ENCODE results near the gene EXOC3L1.

Gene EXOC3L1

GRCh38 chr16:67190041-67190440 is at the start of gene EXOC3L1:
EXOC3L1 (minus strand) TSS chr16:67190136; CDS start chr16:67189676, 460 bp downstream.
- DNase-seq: no peak

DNA sequence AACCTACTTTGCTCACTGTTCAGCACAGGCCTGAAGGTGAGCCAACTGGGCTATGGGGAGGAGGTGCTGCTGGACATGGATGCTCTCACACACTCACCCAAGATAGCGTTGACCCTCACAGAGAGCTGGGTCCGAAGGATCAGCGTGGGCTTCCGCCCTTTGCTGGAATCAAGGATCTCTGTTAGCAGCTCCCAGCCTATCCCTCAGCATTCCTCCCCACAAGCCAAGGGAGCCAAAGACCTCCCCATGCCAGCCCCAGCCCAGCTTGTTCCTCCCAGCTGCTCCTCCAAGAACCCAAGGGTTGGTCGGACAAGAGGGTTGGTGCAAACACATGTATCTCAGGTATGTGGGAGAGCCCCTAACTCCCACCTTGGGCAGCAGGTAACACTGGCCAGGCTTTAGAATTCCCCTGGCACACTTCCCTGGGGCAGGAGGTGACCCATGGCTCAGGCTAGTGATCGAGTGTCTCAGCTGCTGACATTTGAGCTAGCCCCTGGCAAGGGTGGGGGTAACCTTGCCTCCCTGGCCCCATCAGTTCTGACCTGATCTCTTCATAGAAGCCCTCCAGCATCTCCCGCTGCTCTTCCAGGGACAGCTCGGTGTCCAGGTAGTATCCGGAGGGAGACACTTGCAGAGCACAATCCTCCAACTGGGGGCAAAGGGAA is 49.0 kb upstream of the EXOC3L1 start:
- DNase-seq: no peak

DNA sequence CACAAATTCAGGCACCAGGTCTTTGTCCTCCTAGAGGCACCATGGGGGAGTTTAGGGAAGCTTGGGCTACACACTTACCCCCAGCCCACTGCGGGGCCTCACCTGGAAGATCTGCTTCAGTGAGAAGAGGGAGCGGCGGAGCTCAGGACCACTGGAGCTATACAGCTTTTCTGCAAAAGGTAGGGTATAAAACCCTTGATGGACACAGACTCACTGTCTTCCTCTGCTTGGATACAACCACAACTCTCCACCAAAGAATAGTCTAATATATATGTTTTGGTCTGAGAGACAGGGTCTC is 48.3 kb upstream of the EXOC3L1 start:
- no peak for DNase-seq

DNA sequence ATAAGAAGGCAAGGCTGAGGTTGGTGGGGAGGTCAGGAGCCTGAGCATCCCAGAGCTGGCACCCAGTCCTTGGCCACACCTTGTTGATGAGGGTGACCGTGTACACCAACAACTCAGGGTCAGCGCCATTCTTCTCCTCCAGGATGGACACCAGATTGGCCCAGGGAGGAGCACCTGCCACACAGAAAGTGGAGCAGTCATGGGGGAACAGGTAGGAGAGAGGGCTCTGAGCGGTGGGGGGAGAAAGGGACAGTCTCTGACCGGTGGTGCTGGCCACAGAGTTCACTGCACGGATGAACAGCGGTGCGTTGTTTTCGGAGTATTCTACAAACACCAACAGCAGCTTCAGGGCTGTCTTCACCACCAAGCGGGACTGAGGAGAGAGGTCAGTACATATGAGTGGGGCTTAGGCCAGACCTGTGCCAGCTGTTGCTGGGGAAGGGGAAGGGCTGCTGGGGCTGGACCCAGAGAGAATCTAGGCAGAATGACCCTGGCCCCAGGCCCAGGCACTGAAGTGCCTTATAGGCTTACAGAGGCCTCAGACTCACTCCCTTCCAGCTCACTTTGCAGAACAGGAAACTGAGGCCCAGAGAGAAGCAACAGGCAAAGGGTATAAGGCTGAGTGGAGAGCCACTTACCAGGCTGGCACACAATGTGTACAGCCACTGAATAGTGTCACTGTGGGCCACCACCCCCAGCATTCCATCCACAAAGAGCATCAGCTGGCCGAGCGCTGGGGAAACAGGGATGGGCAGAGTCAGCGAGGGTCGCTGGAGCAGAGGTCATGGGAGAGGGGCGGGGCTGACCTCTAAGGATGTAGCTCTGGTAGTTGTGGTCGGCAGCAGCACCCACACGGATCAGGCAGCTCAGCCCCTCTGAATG is 47.7 kb upstream of the EXOC3L1 start:
- DNase-seq: no peak

GRCh38 chr16:67236563-67237395 is 46.8 kb upstream of the EXOC3L1 start:
- DNase-seq: peak; percentile 89

DNA sequence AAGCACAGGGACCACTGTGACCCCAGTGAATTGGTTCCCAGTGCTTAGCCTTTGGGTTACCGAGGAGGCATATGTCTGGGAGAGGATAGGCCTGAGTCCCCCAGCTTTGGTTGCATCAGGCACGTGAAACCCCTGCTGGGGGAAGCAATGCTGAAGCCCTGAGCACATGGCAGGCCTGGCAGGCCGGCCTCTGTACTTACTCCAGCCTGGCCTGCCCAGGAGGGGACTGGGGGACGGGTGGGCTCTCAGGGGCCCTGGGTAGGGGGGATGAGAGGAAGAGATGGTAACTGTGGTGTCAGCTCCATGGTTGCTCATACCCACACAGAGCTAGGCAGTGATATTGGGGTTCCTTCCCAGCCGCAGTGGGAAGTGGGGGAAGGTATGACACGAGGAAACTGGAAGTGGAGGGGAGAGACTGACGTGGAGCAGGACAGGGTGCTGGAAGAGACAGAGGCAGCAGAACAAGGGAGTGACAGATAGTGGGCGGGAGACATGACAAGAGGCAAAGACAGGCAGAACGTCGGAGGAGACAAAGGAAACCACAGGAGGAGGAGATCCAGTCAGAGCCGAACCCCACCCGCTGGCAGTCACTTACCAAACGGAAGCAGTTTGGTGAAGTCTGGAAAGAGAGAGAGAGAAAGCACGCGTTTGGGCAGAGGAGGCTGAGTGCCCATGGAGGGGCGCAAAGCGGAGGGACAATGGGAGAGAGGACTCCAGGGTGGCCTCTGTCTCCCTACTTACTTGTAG is 46.1 kb upstream of the EXOC3L1 start:
- DNase-seq: peak; percentile 74

- DNase-seq: no peak
Observed at GRCh38 chr16:67234180-67234597, 44.3 kb upstream of the EXOC3L1 start.

DNA sequence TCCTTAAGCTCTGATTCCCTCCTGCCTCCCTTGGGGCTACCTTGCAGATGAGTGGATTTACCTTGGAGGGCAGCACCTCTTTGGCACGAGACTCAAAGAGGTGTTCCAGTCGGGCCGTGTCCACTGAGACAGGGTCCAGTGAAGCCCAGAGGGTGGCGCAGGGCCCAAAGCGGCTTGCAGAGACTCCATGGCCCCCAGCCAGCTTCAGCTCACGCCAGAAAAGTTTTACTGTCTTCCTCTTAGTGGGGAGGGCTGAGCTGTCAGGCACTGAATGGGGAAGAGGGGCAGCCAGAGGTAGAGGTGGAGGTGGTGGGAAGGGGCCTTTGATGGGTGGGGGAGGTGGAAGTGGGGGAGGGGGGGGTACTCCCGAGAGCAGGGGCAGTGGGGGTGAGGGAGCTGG is 43.7 kb upstream of the EXOC3L1 start:
- DNase-seq: no peak

GRCh38 chr16:67230809-67231660 is 41.1 kb upstream of the EXOC3L1 start:
- DNase-seq: no peak

GRCh38 chr16:67229906-67230808 is 40.2 kb upstream of the EXOC3L1 start:
- DNase-seq: no peak

DNA sequence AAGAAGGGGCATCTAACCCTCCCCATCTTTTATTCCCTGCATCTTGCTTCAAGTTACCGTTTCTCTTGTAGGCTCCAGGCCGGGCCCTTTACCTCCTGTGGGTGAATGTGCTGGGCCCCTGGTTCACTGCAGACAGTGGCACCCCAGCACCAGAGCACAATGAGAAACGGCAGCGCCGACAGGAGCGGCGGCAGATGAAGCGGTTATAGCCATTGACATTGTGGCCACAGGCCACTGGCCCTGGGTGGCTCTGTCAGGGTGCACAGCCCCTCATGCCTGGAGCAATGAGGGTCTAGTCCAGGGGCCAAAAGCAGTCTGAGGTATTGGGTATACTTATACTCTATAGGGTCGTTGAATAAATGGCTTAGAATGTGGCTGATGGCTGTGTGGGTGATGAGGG is 39.0 kb upstream of the EXOC3L1 start:
- DNase-seq: no peak

GRCh38 chr16:67228034-67228785 is 38.3 kb upstream of the EXOC3L1 start:
- no peak for DNase-seq

- no peak for DNase-seq
Observed at GRCh38 chr16:67227567-67227921, 37.6 kb upstream of the EXOC3L1 start.

DNA sequence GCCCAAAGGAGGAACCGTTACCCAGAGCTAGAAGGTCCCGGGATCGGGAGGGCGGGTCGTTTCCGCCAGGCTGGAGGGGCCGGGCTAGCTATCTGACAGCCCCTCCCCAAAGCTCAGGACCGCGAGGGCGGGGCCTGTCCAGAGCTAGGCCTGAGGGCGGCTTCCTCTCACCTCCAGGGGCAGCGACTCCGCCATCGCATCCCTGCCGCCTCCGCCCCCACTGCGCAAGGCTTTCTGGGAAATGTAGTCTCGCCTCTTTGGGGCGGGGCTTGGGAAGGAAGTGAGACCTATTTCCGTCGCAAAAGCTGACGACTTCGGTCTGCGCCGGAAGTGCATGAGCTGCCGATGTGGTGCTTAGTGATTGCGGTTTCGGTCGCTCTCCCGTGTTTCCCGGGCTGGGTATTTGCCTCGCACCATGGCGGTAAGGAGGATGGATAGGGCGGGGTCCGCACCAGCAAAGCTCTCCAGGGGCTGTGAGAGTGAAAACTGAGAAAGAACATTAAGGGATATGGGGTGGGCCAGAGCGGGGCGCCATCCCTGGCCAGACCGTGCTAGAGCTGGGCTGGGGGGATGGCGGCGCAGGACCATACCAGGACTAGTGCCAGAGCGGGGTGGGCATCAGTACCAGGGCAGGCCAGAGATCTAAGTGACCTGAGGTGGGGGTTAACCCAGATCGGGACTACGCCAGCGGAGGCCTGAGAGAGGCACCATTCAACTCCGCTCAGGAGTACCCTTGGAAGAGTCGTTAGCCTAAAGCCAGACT is 37.0 kb upstream of the EXOC3L1 start, which contains the start of gene TMEM208:
TSS of gene TMEM208 (plus strand) at position 327 of the 763 bp plus-strand sequence. CDS start at position 416, 89 bp downstream.
- peak; percentile 99 for DNase-seq

DNA sequence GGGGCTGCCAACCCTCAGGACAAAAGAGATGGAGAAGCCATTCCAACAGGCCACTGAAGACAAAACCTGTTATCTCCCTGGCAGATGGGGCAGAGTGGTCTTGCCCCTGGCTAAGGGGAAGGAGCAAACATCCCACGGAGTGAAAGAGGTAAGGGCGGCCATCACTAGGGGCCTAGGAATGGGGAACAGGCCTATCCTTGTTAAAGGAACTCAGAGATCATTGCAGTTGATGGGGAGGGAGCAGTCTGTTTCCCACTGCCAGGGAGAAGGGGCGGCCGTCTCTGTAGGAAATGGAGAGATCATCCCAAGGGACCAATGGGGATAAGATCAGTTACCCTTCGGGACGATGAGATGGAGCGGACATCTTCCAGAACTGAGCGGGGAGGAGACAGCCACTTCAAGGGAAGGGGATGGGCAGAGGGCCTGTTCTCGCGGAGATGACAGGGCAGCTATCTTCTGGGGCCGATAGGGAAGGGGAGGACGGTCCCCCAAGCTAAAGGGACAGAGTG is 36.4 kb upstream of the EXOC3L1 start:
- no peak for DNase-seq

- no peak for DNase-seq
Observed at GRCh38 chr16:67223992-67224391, 34.1 kb upstream of the EXOC3L1 start.

- DNase-seq: no peak
Observed at GRCh38 chr16:67216612-67217490, 26.9 kb upstream of the EXOC3L1 start.

- DNase-seq: no peak
Observed at GRCh38 chr16:67215706-67216105, 25.8 kb upstream of the EXOC3L1 start.

All from activated CD4-positive, alpha-beta T cell treated with anti-CD3 and anti-CD28 coated beads, Interleukin-2, amount 50 U/mL, for 16 hours (primary cell).